Uterus (tissue), 2 donors: Measurements from ENCODE around the gene RIC8B.

Experiments used
- CTCF ChIP-seq, 4 experiments: fragments of 200-600 bp in 2 of 4; fragments of 450-650 bp in 2 of 4; sonication (generic) in 2 of 4; IDR thresholded peaks; one replicate each; pipeline ENCODE4 v1.5.1; 2016 to 2019; ENCODE audit warnings: antibody characterized with exemption in 4 of 4, mild to moderate bottlenecking in 2 of 4, moderate library complexity in 1 of 4
- POLR2A ChIP-seq, 2 donors: fragments of 450-650 bp; IDR thresholded peaks; one replicate each; pipeline ENCODE4 v1.6.1; 2016; ENCODE audit warnings: antibody characterized with exemption in 2 of 2, mild to moderate bottlenecking in 1 of 2, moderate library complexity in 1 of 2

GRCh38 chr12:106790020-106790419, 15.5 kb downstream of the RIC8B start:
- TF ChIP-seq POLR2A (IDR thresholded peaks at IDR 0.05) (no peak), CTCF (IDR thresholded peaks at IDR 0.05) (no peak)
